ENCODE results near the gene CD81. TPM values are rescaled to one million over a fixed set of nuclear protein-coding genes. Genes with fewer than 3 reads are reported as not detected.
"Not testable (repeated sequence)": the region's sequence is repeated elsewhere in the genome, so short reads cannot be mapped to it uniquely, and the experiment has no call there.

The CD81 gene
- total RNA-seq, 2 donors from 2014 or later: 433 to 528 TPM

- H3K36me3 ChIP-seq: no peaks in the 10 kb centered on the region
- no peak for DNase-seq (ENCODE audit: low spot score)
- no peaks in the 10 kb centered on the region for H3K9me3 ChIP-seq
- peaks cover 0 to 6% of the 10 kb centered on the region in 2 donors for H3K4me1 ChIP-seq
- H3K27me3 ChIP-seq: no peaks in the 10 kb centered on the region
- no peak overlapping the region for H3K4me3 ChIP-seq
- TF ChIP-seq CTCF (IDR thresholded peaks at IDR 0.05): no peak
- no peak overlapping the region for H3K27ac ChIP-seq
These were observed 45.7 kb upstream of the CD81 start for GRCh38 chr11:2331404-2331803.

GRCh38 chr11:2332569-2332968 lies 44.5 kb upstream of the CD81 start:
- H3K36me3 ChIP-seq; H3K27me3 ChIP-seq; H3K27ac ChIP-seq; H3K4me3 ChIP-seq; DNase-seq (ENCODE audit: low spot score); H3K9me3 ChIP-seq; H3K4me1 ChIP-seq: not testable (repeated sequence)

- DNase-seq (ENCODE audit: low spot score); H3K36me3 ChIP-seq; H3K27me3 ChIP-seq: not testable (repeated sequence)
These were observed 43.5 kb upstream of the CD81 start for GRCh38 chr11:2333486-2334205.

DNA sequence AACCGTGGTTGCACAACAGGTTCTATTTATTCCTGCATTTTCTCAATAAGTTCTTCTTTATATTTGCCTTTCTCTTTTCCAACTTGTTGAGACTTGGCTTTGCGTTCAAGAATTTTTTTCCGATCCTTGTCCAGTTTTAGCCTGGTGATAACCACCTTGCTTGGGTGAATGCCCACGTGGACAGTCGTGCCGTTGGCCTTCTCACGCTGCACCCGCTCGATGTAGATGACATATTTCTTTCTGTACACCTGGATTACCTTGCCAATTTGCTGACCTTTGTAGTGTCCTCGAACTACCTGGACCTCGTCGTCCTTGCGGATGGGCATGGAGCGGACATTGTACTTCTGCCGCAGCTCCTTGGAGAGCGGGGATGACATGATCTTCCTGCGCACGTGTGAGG lies 41.8 kb upstream of the CD81 start:
- H3K27me3 ChIP-seq; H3K27ac ChIP-seq; H3K4me1 ChIP-seq; H3K36me3 ChIP-seq; H3K4me3 ChIP-seq; DNase-seq (ENCODE audit: low spot score); H3K9me3 ChIP-seq: not testable (repeated sequence)

More at GRCh38 chr11:2333486-2334205, 43.5 kb upstream of the CD81 start:
- H3K4me3 ChIP-seq, H3K27ac ChIP-seq, H3K4me1 ChIP-seq, H3K9me3 ChIP-seq: not testable (repeated sequence)

- not testable (repeated sequence) for H3K36me3 ChIP-seq; H3K4me3 ChIP-seq; H3K27ac ChIP-seq; H3K9me3 ChIP-seq; DNase-seq (ENCODE audit: low spot score); H3K4me1 ChIP-seq; H3K27me3 ChIP-seq
These were observed 38.4 kb upstream of the CD81 start for GRCh38 chr11:2338760-2339159.

DNA sequence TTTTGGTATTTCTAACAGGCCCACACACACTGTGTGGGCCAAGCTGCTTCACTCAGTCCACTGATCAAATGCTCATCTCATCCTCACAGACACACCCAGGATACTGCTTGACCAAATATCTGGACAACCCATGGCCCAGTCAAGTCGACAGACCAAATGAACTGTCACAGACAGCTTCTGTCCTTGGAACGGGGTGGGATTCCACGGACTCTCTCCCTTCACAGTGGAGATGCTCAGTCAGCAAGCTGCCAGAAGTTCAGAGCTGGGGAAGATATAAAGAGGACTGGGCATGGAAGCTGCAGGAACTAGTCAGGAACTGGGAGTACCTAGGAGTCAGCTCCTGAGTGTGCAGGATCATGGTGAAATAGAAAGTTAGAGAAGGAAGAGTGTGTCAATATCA lies 34.6 kb upstream of the CD81 start:
- DNase-seq (ENCODE audit: low spot score): no peak
- Histone ChIP-seq H3K4me1 (no peaks in the 10 kb centered on the region), H3K9me3 (no peaks in the 10 kb centered on the region), H3K27me3 (no peaks in the 10 kb centered on the region), H3K4me3 (no peak overlapping the region), H3K27ac (no peak overlapping the region), H3K36me3 (no peaks in the 10 kb centered on the region)
- TF ChIP-seq CTCF (IDR thresholded peaks at IDR 0.05): no peak

- no peaks in the 10 kb centered on the region for H3K36me3 ChIP-seq
- H3K27ac ChIP-seq: no peak overlapping the region
- TF ChIP-seq CTCF (IDR thresholded peaks at IDR 0.05): no peak
- H3K9me3 ChIP-seq: no peaks in the 10 kb centered on the region
- H3K4me1 ChIP-seq: no peaks in the 10 kb centered on the region
- H3K4me3 ChIP-seq: no peak overlapping the region
- no peaks in the 10 kb centered on the region for H3K27me3 ChIP-seq
- DNase-seq (ENCODE audit: low spot score): no peak
These were observed 34.1 kb upstream of the CD81 start for GRCh38 chr11:2342981-2343380.

GRCh38 chr11:2343502-2343901 lies 33.6 kb upstream of the CD81 start:
- Histone ChIP-seq H3K4me1 (no peaks in the 10 kb centered on the region), H3K27ac (no peak overlapping the region), H3K36me3 (no peaks in the 10 kb centered on the region), H3K9me3 (no peaks in the 10 kb centered on the region), H3K27me3 (no peaks in the 10 kb centered on the region), H3K4me3 (no peak overlapping the region)
- DNase-seq (ENCODE audit: low spot score): no peak
- TF ChIP-seq CTCF (IDR thresholded peaks at IDR 0.05): no peak
